ENCODE data around the gene CARS1.

- TF ChIP-seq, protein P1, sequence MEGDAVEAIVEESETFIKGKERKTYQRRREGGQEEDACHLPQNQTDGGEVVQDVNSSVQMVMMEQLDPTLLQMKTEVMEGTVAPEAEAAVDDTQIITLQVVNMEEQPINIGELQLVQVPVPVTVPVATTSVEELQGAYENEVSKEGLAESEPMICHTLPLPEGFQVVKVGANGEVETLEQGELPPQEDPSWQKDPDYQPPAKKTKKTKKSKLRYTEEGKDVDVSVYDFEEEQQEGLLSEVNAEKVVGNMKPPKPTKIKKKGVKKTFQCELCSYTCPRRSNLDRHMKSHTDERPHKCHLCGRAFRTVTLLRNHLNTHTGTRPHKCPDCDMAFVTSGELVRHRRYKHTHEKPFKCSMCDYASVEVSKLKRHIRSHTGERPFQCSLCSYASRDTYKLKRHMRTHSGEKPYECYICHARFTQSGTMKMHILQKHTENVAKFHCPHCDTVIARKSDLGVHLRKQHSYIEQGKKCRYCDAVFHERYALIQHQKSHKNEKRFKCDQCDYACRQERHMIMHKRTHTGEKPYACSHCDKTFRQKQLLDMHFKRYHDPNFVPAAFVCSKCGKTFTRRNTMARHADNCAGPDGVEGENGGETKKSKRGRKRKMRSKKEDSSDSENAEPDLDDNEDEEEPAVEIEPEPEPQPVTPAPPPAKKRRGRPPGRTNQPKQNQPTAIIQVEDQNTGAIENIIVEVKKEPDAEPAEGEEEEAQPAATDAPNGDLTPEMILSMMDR (IDR thresholded peaks at IDR 0.05), result no peak
- TF ChIP-seq POLR2A (IDR thresholded peaks at IDR 0.05), result no peak
Measured at GRCh38 chr11:3069425-3069824, 12.2 kb upstream of the CARS1 start.

All from vagina (tissue), 2 donors.